BJ (cell line): ENCODE measurements around the gene PLSCR1. TPM values are rescaled to one million over a fixed set of nuclear protein-coding genes. Genes with fewer than 3 reads are reported as not detected.
"Not testable (repeated sequence)": the region's sequence is repeated elsewhere in the genome, so short reads cannot be mapped to it uniquely, and the experiment has no call there.

Experiments
- CTCF ChIA-PET: fragments of 350-600 bp; formaldehyde crosslinking; extraction: SDS; loops from one replicate; lab custom pipeline; 2021; ENCODE audit warnings: antibody characterized with exemption, inconsistent platforms; lab: Yijun Ruan, JAX
- POLR2A ChIA-PET: fragments of 300-600 bp; sonication (Branson Sonifier 250); formaldehyde crosslinking; extraction: SDS; loops from one replicate; lab custom pipeline; 2021; ENCODE audit warnings: antibody characterized with exemption; lab: Charles Lee
- DNase-seq: peaks from one replicate; pipeline ENCODE4 v3.0.0-alpha.2; 2011; ENCODE audit warnings: low read depth
- H3K27me3 ChIP-seq: 2 replicates; pipeline ENCODE4 v1.6.0; 2011; ENCODE audit warnings: low read length; ENCODE audit not compliant: control insufficient read depth, insufficient read depth
- H3K36me3 ChIP-seq: 2 replicates; pipeline ENCODE4 v1.5.1; 2011; ENCODE audit warnings: low read length; ENCODE audit not compliant: control insufficient read depth, insufficient read depth
- H3K4me3 ChIP-seq: 2 replicates; pipeline ENCODE4 v1.5.1; 2011; ENCODE audit warnings: low read depth, mild to moderate bottlenecking, control low read depth, low read length
- CTCF ChIP-seq: IDR thresholded peaks from 2 replicates; pipeline ENCODE4 v1.5.1; 2011; ENCODE audit warnings: low read depth, mild to moderate bottlenecking, control low read depth, inconsistent platforms, low read length, moderate library complexity; ENCODE audit not compliant: insufficient read depth
- polyA plus RNA-seq: library from polyadenylated mRNA; depleted of rRNA; stranded (reverse); fragments of >200 nt; gene quantifications from 2 replicates; pipeline ENCODE4 v1.2.3, GENCODE V29; 2011

PLSCR1 gene
- polyA plus RNA-seq, 1 experiment = 26.3 TPM

- POLR2A ChIA-PET = no interaction called here
- CTCF ChIA-PET = interaction anchor here (1.1 kb wide), 2 partner anchors 8 to 219 kb away, joined by 3 to 4 read pairs; no protein-coding TSS in a partner anchor
- no peak for TF ChIP-seq CTCF
- no peaks in the 10 kb centered on the region; the same call in 1 of the 2 replicates for H3K36me3 ChIP-seq
- H3K4me3 ChIP-seq = no peak overlapping the region
- no peaks in the 10 kb centered on the region for H3K27me3 ChIP-seq
- DNase-seq = no peak
Observed at GRCh38 chr3:146532406-146532805, 12.0 kb downstream of the PLSCR1 start.

- ChIA-PET POLR2A (no interaction called here), CTCF (interaction anchor here (1.5 kb wide), 1 partner anchor 17 kb away, joined by 3 read pairs; no protein-coding TSS in a partner anchor)
Observed at GRCh38 chr3:146530609-146531008, 13.8 kb downstream of the PLSCR1 start.

GRCh38 chr3:146529021-146529420, 15.4 kb downstream of the PLSCR1 start:
- H3K4me3 ChIP-seq = no peak overlapping the region
- ChIA-PET POLR2A (no interaction called here), CTCF (no interaction called here)
- no peaks in the 10 kb centered on the region for H3K27me3 ChIP-seq
- H3K36me3 ChIP-seq = no peaks in the 10 kb centered on the region; the same call in 1 of the 2 replicates
- no peak for DNase-seq
- TF ChIP-seq CTCF = no peak

More at GRCh38 chr3:146530609-146531008, 13.8 kb downstream of the PLSCR1 start:
- no peak overlapping the region for H3K4me3 ChIP-seq
- no peaks in the 10 kb centered on the region for H3K27me3 ChIP-seq
- no peak for DNase-seq
- no peaks in the 10 kb centered on the region; the same call in 1 of the 2 replicates for H3K36me3 ChIP-seq
- TF ChIP-seq CTCF = no peak

GRCh38 chr3:146524961-146525360, 19.4 kb downstream of the PLSCR1 start:
- CTCF ChIA-PET = no interaction called here
- H3K4me3 ChIP-seq = no peak overlapping the region
- peak; percentile 26 for DNase-seq
- TF ChIP-seq CTCF = no peak
- POLR2A ChIA-PET = no interaction called here
- H3K36me3 ChIP-seq = no peaks in the 10 kb centered on the region; the same call in 1 of the 2 replicates
- no peaks in the 10 kb centered on the region for H3K27me3 ChIP-seq

- no peaks in the 10 kb centered on the region for H3K36me3 ChIP-seq
- POLR2A ChIA-PET = no interaction called here
- no peak overlapping the region for H3K4me3 ChIP-seq
- H3K27me3 ChIP-seq = no peaks in the 10 kb centered on the region
- CTCF ChIA-PET = interaction anchor here (1.2 kb wide), 1 partner anchor 9 kb away, joined by 3 read pairs; no protein-coding TSS in a partner anchor
- no peak for DNase-seq
- no peak for TF ChIP-seq CTCF
Observed at GRCh38 chr3:146523531-146523930, 20.9 kb downstream of the PLSCR1 start.

- DNase-seq, H3K27me3 ChIP-seq, H3K36me3 ChIP-seq, H3K4me3 ChIP-seq, POLR2A ChIA-PET: not testable (repeated sequence)
- CTCF ChIA-PET = interaction anchor here (1.6 kb wide), 1 partner anchor 10 kb away, joined by 3 read pairs; no protein-coding TSS in a partner anchor
Observed at GRCh38 chr3:146522174-146523158, 21.9 kb downstream of the PLSCR1 start.
